ENCODE measurements around the gene CCDC40. TPM values are rescaled to one million over a fixed set of nuclear protein-coding genes. Genes with fewer than 3 reads are reported as not detected.

The CCDC40 gene
- total RNA-seq, 4 donors from 2014 or later: 3.5 to 8.8 (median 5.3) TPM

- TF ChIP-seq CTCF (IDR thresholded peaks at IDR 0.05): no peak
- DNase-seq (ENCODE audit: low spot score) (no peak), ATAC-seq (ENCODE audit: low FRiP score) (no peak)
Measured at GRCh38 chr17:80002070-80002641, 34.3 kb upstream of the CCDC40 start.

- DNase-seq (ENCODE audit: low spot score) (no peak), ATAC-seq (ENCODE audit: low FRiP score) (no peak)
- TF ChIP-seq CTCF (IDR thresholded peaks at IDR 0.05): no peak
Measured at GRCh38 chr17:80002690-80003490, 33.6 kb upstream of the CCDC40 start.

GRCh38 chr17:80003969-80004368 is 32.5 kb upstream of the CCDC40 start:
- DNase-seq (ENCODE audit: low spot score): no peak
- no peak for TF ChIP-seq CTCF (IDR thresholded peaks at IDR 0.05)
- ATAC-seq (ENCODE audit: low FRiP score): no peak

GRCh38 chr17:80005360-80006338 is 30.8 kb upstream of the CCDC40 start:
- DNase-seq (ENCODE audit: low spot score) (no peak), ATAC-seq (ENCODE audit: low FRiP score) (no peak)

GRCh38 chr17:80006339-80006720 is 30.1 kb upstream of the CCDC40 start:
- ATAC-seq (ENCODE audit: low FRiP score) (no peak), DNase-seq (ENCODE audit: low spot score) (no peak)
- no peak for TF ChIP-seq CTCF (IDR thresholded peaks at IDR 0.05)

More at GRCh38 chr17:80005360-80006338, 30.8 kb upstream of the CCDC40 start:
- TF ChIP-seq CTCF (IDR thresholded peaks at IDR 0.05): peak in 1 of 3 donors; percentile 91

- TF ChIP-seq CTCF (IDR thresholded peaks at IDR 0.05): no peak
- ATAC-seq (ENCODE audit: low FRiP score): no peak
- no peak for DNase-seq (ENCODE audit: low spot score)
Measured at GRCh38 chr17:80006811-80007752, 29.4 kb upstream of the CCDC40 start.
